Mucosa of descending colon (tissue), 3 donors: Measurements from ENCODE around the gene AHRR. TPM values are rescaled to one million over a fixed set of nuclear protein-coding genes. Genes with fewer than 3 reads are reported as not detected.

Experiments used
- ATAC-seq: fragments of 200-7000 bp; cut with Tn5 transposase; one replicate; pipeline ENCODE4 v1.9.1; 2020; ENCODE audit warnings: mild to moderate bottlenecking, moderate library complexity
- DNase-seq, 3 donors: peaks; one replicate each; pipeline ENCODE4 v3.0.0-alpha.2; 2020
- H3K36me3 ChIP-seq: fragments of 200-600 bp; one replicate; pipeline ENCODE4 v1.8.0; 2021; ENCODE audit warnings: low read depth, mild to moderate bottlenecking
- H3K4me1 ChIP-seq: fragments of 200-600 bp; one replicate; pipeline ENCODE4 v1.8.0; 2021; ENCODE audit warnings: low read depth, mild to moderate bottlenecking
- H3K4me3 ChIP-seq: fragments of 200-600 bp; one replicate; pipeline ENCODE4 v1.8.0; 2021; ENCODE audit warnings: mild to moderate bottlenecking
- H3K9me3 ChIP-seq: fragments of 200-600 bp; one replicate; pipeline ENCODE4 v1.8.0; 2021; ENCODE audit warnings: mild to moderate bottlenecking
- CTCF ChIP-seq: fragments of 200-600 bp; IDR thresholded peaks from one replicate; pipeline ENCODE4 v1.8.0; 2022; ENCODE audit warnings: antibody characterized with exemption, mild to moderate bottlenecking
- intact Hi-C, 2 donors: fragments of 100-400 bp; cut with DNase I in 1 of 2; cut with micrococcal nuclease in 1 of 2; formaldehyde crosslinking; loops; one replicate each; pipeline versions ENCODE4 v1.11.0 to v1.11.1; 2022; cut with DNase I, micrococcal nuclease
- total RNA-seq, 3 donors: library from RNA; stranded (reverse); fragmentation: NEBNext Ultra II Directional in 2 of 3; extraction: Animal tissue kit (Norgen Biotek cat#: 25700) in 2 of 3; gene quantifications; one replicate each; pipeline versions ENCODE4 v1.2.1 to v1.2.4, GENCODE V29; 2021 to 2023
- donor health status: DM: no; HTN: no; CAD: no; lungs with moderate emphysema.
- donor health status: DM: no; HTN: no; CAD: no.
- donor health status: DM: no; HTN: yes; CAD: no.

Gene AHRR
- total RNA-seq, 3 donors from 2014 or later = 2.0 to 3.2 (median 2.3) TPM

- H3K9me3 ChIP-seq = no peaks in the 10 kb centered on the region
- DNase-seq (no peak), ATAC-seq (no peak)
- no peak overlapping the region for H3K4me3 ChIP-seq
- TF ChIP-seq CTCF = no peak
- intact Hi-C loops = no loop called here
- H3K36me3 ChIP-seq = no peaks in the 10 kb centered on the region
- H3K4me1 ChIP-seq = peaks cover 2% of the 10 kb centered on the region
These were observed 8.2 kb upstream of the AHRR start for GRCh38 chr5:313265-313664.

GRCh38 chr5:313806-314376 is 7.6 kb upstream of the AHRR start:
- no peaks in the 10 kb centered on the region for H3K9me3 ChIP-seq
- intact Hi-C loops = no loop called here
- no peaks in the 10 kb centered on the region for H3K36me3 ChIP-seq
- TF ChIP-seq CTCF = no peak
- DNase-seq = peak in 1 of 3 donors; percentile 46
- no peak overlapping the region for H3K4me3 ChIP-seq
- no peak for ATAC-seq
- peaks cover 2% of the 10 kb centered on the region for H3K4me1 ChIP-seq

- no peaks in the 10 kb centered on the region for H3K36me3 ChIP-seq
- TF ChIP-seq CTCF = no peak
- DNase-seq (no peak), ATAC-seq (no peak)
- no peaks in the 10 kb centered on the region for H3K9me3 ChIP-seq
- intact Hi-C loops = no loop called here
- peaks cover 2% of the 10 kb centered on the region for H3K4me1 ChIP-seq
- H3K4me3 ChIP-seq = no peak overlapping the region
These were observed 6.6 kb upstream of the AHRR start for GRCh38 chr5:314676-315487.

GRCh38 chr5:315488-316209 is 5.9 kb upstream of the AHRR start:
- DNase-seq = no peak
- no peaks in the 10 kb centered on the region for H3K36me3 ChIP-seq
- ATAC-seq = no peak
- H3K9me3 ChIP-seq = no peaks in the 10 kb centered on the region
- intact Hi-C loops = no loop called here
- TF ChIP-seq CTCF = no peak
- no peak overlapping the region for H3K4me3 ChIP-seq
- peaks cover 4% of the 10 kb centered on the region for H3K4me1 ChIP-seq

GRCh38 chr5:316210-317085 is 5.1 kb upstream of the AHRR start:
- no peaks in the 10 kb centered on the region for H3K36me3 ChIP-seq
- no peaks in the 10 kb centered on the region for H3K9me3 ChIP-seq
- peaks cover 12% of the 10 kb centered on the region for H3K4me1 ChIP-seq
- ATAC-seq (no peak), DNase-seq (no peak)
- intact Hi-C loops = no loop called here
- no peak for TF ChIP-seq CTCF
- no peak overlapping the region for H3K4me3 ChIP-seq
